Motor neuron (in vitro differentiated cells): Measurements from ENCODE around the gene TAF1C. TPM values are rescaled to one million over a fixed set of nuclear protein-coding genes. Genes with fewer than 3 reads are reported as not detected.

ENCODE experiments used
- ATAC-seq, 8 experiments: fragments of 200-7000 bp; cut with Tn5 transposase; replicated peaks in 6 of 8; 2 replicates each; pipeline ENCODE4 v1.8.0; 2021; ENCODE audit warnings: mild to moderate bottlenecking in 8 of 8, moderate library complexity in 8 of 8
- H3K27ac ChIP-seq, 2 donors: fragments of 250-450 bp; sonication (Bioruptor Pico); 2 replicates each; pipeline ENCODE4 v1.9.0; 2021; ENCODE audit warnings: antibody characterized with exemption in 2 of 2, mild to moderate bottlenecking in 2 of 2, moderate library complexity in 1 of 2
- H3K4me1 ChIP-seq, 2 donors: fragments of 250-450 bp; sonication (Bioruptor Pico); replicated peaks in 1 of 2; 2 replicates each; pipeline ENCODE4 v1.6.1; 2021; ENCODE audit warnings: antibody characterized with exemption in 2 of 2, mild to moderate bottlenecking in 2 of 2, moderate library complexity in 1 of 2
- H3K4me3 ChIP-seq, 5 donors: fragments of 250-450 bp; sonication (Bioruptor Pico); 2 replicates each; pipeline ENCODE4 v1.9.0; 2021; ENCODE audit warnings: antibody characterized with exemption in 5 of 5, mild to moderate bottlenecking in 5 of 5, moderate library complexity in 4 of 5
- WGBS, 10 experiments: fragments of 450-650 bp; shearing (Covaris generic); methylation state at CpG; one replicate each; pipeline ENCODE4 v1.0.0; 2022; 5-methylcytosine and 5-hydroxymethylcytosine counted together
- in situ Hi-C, 9 experiments: fragments of 400-800 bp; cut with MboI; loops; one replicate each; pipeline ENCODE4 v1.15.0; 2021; ENCODE audit warnings: low sequenced_read_pairs in 9 of 9, low pct_unique_long_range_greater_than_20kb in 2 of 9; ENCODE audit not compliant: unreplicated experiment in 9 of 9
- total RNA-seq, 8 experiments: library from RNA; unstranded; fragments of 300-600 nt; gene quantifications; 2 replicates each; pipeline versions ENCODE4 v1.2.3 to v1.2.4, GENCODE V29; 2022

Gene TAF1C
- total RNA-seq, 8 experiments from 2014 or later: 13.1 to 58.4 (median 18.2) TPM

DNA sequence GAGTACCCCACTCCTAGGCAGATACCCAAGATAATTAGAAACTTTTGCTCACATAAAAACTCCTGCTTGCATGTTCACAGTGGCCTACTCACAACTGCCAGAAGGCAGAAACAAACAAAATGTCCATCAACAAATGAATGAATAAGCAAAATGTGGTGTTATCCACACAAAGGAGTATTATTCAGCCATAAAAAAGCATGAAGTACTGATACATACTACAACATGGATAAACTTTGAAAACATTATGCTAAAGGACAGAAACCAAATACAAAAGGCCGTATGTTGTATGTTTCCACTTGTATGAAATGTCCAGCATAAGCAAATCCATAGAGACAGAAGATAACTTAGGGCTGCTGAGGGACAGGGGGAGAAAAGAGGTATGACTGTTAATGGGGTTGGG is 43.8 kb downstream of the TAF1C start:
- H3K27ac ChIP-seq: no peak overlapping the region
- 60 to 100% (median 80%) methylated on average over 1 of the region's 1 CpG; no CpG with 5 or more reads in 5 of the 10 experiments for WGBS, 10 experiments
- no peak overlapping the region for H3K4me3 ChIP-seq
- in situ Hi-C loops: no loop called here
- ATAC-seq: no peak
- H3K4me1 ChIP-seq: peaks cover 19 to 20% of the 10 kb centered on the region in 2 donors

- in situ Hi-C loops: no loop called here
- H3K27ac ChIP-seq: no peak overlapping the region
- 70 to 100% (median 95%) methylated on average over 1 to 4 of the region's 13 CpGs; no CpG with 5 or more reads in 1 of the 10 experiments for WGBS, 10 experiments
- no peak overlapping the region for H3K4me3 ChIP-seq
- ATAC-seq: peak in 1 of 8 experiments; percentile 4
- peaks cover 20 to 26% of the 10 kb centered on the region in 2 donors for H3K4me1 ChIP-seq
These were observed 45.6 kb downstream of the TAF1C start for GRCh38 chr16:84141143-84141670.

GRCh38 chr16:84139628-84140258 is 47.1 kb downstream of the TAF1C start:
- ATAC-seq: no peak
- no peak overlapping the region for H3K4me3 ChIP-seq
- H3K4me1 ChIP-seq: peaks cover 20 to 29% of the 10 kb centered on the region in 2 donors
- H3K27ac ChIP-seq: peak overlapping the region; percentile 77 to 78
- WGBS, 10 experiments: 66 to 95% (median 73%) methylated on average over 2 to 6 of the region's 6 CpGs; no CpG with 5 or more reads in 2 of the 10 experiments
- in situ Hi-C loops: no loop called here

GRCh38 chr16:84138824-84139627 is 47.8 kb downstream of the TAF1C start:
- WGBS, 10 experiments: 0 to 66% (median 39%) methylated on average over 2 to 12 of the region's 14 CpGs; no CpG with 5 or more reads in 2 of the 10 experiments
- Histone ChIP-seq H3K27ac (peak overlapping the region; percentile 77 to 78), H3K4me3 (peak overlapping the region in 2 of 5 donors; percentile 7 to 8), H3K4me1 (peaks cover 20 to 29% of the 10 kb centered on the region in 2 donors)
- in situ Hi-C loops: no loop called here
- ATAC-seq: peak; percentile 73 to 93 (median 86)

- Histone ChIP-seq H3K4me3 (peak overlapping the region in 1 of 5 donors; percentile 8), H3K27ac (peak overlapping the region; percentile 77 to 78), H3K4me1 (peaks cover 17 to 26% of the 10 kb centered on the region in 2 donors)
- no peak for ATAC-seq
- in situ Hi-C loops: no loop called here
- 6 to 54% (median 36%) methylated on average over 1 to 2 of the region's 2 CpGs; no CpG with 5 or more reads in 1 of the 10 experiments for WGBS, 10 experiments
These were observed 48.4 kb downstream of the TAF1C start for GRCh38 chr16:84138500-84138823.

DNA sequence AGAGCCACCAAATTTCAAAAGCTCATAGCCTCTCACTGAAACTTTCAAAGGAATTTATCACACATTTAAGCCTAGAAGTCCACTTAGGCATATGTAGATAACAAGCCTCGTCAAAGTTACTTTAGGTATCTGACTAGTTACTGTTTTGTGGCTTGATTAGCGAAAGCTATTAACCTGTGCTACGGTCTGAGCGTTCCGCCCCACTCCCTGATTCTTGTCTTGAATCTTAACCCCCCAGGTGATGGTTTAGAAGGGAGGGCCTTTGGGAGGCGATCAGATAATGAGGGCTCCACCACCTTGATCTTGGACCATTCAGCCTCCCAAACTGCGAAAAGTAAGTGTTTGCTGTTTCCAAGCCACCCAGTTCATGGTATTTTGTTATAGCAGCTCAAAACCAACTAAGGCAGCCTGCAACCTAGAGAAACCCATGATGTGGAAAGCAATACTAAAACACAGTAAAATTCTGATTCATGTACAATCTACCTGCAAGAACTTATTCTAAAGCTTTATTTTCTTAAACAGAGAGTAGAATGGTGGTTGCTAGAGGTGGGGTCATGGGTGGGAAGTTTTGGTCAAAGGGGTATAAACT is 49.0 kb downstream of the TAF1C start:
- WGBS, 10 experiments: 60 to 100% (median 94%) methylated on average over 1 to 6 of the region's 7 CpGs; no CpG with 5 or more reads in 1 of the 10 experiments
- peaks cover 15 to 26% of the 10 kb centered on the region in 2 donors for H3K4me1 ChIP-seq
- in situ Hi-C loops: no loop called here
- ATAC-seq: no peak
- no peak overlapping the region for H3K4me3 ChIP-seq
- no peak overlapping the region for H3K27ac ChIP-seq

DNA sequence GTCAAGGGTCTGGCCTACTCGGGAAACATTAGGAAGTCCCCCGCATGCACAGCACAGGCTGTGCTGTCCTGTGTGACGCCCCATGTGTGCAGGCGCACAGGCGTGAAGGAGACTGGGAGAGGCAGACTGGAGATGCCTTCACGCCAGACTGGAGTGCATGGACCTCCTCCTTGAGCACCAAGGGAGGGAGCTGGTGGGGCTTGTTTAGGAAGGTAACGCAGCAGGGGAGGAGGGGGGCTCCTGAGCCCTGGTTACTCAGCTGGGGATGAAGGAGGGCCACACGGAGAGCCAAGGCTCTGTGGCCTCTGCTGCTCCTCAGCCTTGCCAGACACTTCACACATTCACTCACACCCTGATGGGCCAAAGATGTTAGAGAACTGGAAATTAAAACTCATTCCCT is 49.6 kb downstream of the TAF1C start:
- ATAC-seq: no peak
- no peak overlapping the region for H3K27ac ChIP-seq
- H3K4me3 ChIP-seq: no peak overlapping the region
- peaks cover 15 to 26% of the 10 kb centered on the region in 2 donors for H3K4me1 ChIP-seq
- in situ Hi-C loops: no loop called here
- WGBS, 10 experiments: 33 to 100% (median 80%) methylated on average over 1 to 3 of the region's 8 CpGs; no CpG with 5 or more reads in 5 of the 10 experiments

DNA sequence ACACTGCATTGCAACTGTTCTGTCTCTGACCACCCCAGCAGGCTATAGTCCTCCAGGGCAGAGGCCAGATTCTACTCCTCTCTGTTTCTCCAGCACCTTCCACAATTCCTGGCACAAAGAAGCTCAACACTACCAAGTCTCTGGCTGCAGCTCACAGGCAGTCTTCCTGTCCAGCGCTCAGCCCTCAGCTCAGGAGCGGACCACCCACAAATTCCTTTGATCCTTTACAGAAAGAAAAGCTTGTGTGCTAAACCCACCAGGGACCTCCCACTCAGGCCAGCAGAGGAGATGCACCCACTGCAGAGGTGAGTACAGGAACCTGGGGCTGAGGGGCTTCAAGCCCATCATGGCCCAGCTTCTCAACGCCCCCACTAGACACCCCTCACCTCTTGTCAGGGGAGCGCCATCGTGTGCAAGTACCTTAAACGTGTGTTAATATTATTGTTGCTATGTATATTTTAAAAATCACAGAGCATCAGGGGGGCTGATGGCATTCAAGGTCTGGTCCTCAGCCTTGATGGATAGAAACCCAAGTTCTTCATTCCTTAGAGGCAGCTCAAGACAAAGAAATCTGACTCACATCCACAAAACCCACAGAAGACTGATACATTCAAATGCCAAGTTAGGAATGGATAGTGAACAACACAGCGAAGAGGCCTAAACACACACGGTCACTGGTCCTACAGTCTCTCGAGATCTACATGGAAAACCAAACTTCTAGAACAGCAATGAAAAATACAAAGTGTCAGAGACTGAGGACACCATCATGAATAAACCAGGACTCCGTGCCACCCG is 50.3 kb downstream of the TAF1C start:
- no peak for ATAC-seq
- in situ Hi-C loops: no loop called here
- 77 to 97% (median 83%) methylated on average over 2 to 8 of the region's 11 CpGs; no CpG with 5 or more reads in 2 of the 10 experiments for WGBS, 10 experiments
- no peak overlapping the region for H3K4me3 ChIP-seq
- H3K27ac ChIP-seq: peak overlapping the region in 1 of 2 donors; percentile 35
- peaks cover 15 to 26% of the 10 kb centered on the region in 2 donors for H3K4me1 ChIP-seq

GRCh38 chr16:84132527-84133285 is 54.2 kb downstream of the TAF1C start:
- ATAC-seq: no peak
- in situ Hi-C loops: no loop called here
- no peak overlapping the region for H3K4me3 ChIP-seq
- no peak overlapping the region for H3K27ac ChIP-seq
- 54 to 93% (median 79%) methylated on average over 2 to 7 of the region's 7 CpGs for WGBS, 10 experiments
- peaks cover 0 to 10% of the 10 kb centered on the region in 2 donors for H3K4me1 ChIP-seq

DNA sequence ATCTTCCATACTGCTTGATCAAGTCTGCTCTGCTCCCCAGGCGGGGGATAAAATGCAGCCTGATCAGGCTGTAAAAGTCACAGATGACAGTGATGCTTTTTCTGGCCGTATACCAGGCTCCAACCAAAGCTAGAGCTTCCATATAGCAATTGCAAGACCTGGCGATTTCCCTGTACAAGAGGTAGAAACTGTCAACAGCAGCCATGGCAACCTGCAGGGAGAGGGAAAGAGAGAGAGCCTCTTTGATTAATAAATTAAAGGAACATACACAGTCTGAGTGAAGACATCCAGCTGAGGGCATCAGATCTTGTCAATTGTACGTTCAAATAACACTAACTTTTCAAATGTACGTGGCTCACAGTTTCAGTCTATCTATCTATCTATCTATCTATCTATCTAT is 55.7 kb downstream of the TAF1C start:
- 50 to 100% (median 89%) methylated on average over 1 to 5 of the region's 5 CpGs; no CpG with 5 or more reads in 1 of the 10 experiments for WGBS, 10 experiments
- Histone ChIP-seq H3K4me1 (peaks cover 0 to 2% of the 10 kb centered on the region in 2 donors), H3K27ac (no peak overlapping the region), H3K4me3 (no peak overlapping the region)
- in situ Hi-C loops: no loop called here
- ATAC-seq: peak in 2 of 8 experiments; percentile 49 to 75
